ENCODE results near the gene LAMP1.
"Not testable (repeated sequence)": the region's sequence is repeated elsewhere in the genome, so short reads cannot be mapped to it uniquely, and the experiment has no call there.

LAMP1 gene

DNA sequence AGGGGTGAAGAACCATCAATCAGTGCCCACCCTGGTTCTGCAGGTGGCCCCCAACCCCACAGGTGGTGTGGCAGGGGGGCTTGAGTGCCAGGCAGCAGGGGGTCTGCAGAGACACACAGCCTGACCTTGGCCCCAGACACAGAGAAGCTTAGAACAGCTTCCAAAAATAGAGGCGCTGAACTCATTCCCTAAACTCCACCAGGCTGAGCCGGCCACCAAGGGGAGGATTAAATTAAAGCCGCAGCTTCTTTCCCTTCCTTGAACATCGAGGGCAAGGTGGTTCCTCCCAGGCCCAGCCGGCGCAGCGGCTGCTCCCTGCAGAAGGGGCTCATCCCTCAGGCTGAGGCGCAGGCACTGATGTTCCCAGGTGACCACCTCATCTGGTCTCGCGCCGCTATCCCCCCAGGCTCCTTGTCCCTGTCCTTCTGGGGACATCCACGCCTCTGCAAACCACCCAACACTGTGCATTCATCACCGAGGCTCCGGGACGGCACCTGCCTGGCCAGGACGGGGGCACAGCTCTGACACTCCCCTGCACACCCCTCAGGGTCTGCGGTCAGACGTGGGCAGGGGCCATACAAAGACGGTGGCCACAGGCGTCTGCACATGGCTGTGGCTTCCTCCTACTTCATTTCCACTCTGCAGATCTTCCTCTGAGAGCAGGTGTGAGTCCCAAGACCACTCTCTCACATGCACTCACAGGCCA, 30.9 kb downstream of the LAMP1 start:
- DNase-seq = no peak

DNA sequence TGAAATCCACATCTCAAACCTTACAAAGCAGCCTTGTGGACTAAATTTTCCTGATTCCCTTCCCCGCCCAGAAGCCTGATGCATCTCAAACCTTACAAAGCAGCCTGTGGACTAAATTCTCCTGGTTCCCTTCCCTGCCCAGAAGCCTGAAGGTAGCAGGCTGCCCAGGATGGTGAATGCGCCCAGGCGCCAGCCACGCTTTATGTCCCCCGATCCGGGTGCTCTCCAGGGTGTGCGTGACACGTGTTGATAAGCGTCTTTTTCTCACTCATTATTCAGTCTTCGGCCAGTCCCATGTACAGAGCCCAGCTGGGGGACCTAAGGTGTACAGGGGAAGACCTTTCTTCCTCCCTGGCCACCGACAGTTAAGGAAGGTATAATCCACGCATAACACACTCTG, 31.8 kb downstream of the LAMP1 start:
- DNase-seq = no peak

DNA sequence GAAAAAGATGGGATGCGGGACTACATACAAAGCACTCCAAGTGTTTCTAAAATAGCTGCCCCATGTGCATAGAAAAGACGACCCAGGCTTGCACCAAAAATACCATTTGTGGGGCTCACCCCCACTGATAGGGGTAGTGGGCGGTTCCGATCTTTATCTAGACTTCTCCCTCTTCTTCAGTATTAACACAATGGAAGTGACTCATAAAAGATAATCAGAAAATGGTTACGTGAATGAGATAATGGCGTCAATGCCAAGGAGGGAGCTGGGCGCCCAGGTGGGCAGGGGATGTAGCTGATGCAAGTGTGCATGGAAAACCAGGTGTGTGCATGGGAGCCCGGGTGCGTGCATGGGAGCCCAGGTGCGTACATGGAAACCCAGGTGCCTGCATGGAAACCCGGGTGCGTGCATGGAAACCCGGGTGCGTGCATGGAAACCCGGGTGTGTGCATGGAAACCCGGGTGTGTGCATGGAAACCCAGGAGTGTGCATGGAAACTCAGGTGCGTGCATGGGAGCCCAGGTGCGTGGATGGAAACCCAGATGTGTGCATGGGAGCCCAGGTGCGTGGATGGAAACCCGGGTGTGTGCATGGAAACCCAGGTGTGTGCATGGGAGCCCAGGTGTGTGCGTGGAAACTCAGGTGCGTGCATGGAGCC, 32.7 kb downstream of the LAMP1 start:
- DNase-seq = no peak

DNA sequence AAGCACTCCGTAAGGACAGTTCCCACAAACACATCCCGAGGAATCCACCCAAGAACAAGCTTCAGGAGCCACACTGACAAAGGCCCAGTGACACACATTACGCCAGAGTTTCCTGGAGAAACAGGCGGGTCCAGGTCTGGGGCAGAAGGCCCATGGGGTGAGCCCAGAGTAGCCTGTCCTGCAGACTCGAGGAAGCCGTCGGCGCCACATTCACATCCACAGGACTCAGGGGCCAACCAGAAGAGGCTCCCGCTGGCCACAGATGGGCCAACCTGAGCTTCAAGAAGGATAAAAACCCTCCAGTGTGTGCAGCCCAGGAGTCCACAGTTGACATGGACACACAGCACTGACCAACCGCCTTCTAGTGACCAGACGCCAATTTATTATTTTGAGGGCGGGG, 35.6 kb downstream of the LAMP1 start:
- no peak for DNase-seq

DNA sequence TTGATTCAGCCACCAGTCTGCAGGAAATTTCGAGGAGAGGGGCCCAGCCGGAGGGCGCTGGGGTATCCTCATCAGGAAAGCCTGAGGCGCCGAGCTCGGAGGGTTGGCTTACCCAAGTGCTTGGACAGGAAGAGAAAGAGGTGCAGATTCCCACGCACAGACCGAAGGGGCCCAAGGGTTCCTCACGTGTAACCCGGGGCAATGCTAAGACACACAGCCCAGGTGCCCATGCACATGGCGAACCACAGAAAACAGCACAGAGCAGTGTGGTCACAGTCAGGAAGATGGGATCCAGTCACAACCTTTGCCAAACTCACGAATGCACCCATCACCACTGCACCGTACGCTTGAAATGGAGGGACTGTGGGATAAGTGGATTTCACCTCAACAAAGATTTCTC, 36.0 kb downstream of the LAMP1 start:
- DNase-seq = no peak

DNA sequence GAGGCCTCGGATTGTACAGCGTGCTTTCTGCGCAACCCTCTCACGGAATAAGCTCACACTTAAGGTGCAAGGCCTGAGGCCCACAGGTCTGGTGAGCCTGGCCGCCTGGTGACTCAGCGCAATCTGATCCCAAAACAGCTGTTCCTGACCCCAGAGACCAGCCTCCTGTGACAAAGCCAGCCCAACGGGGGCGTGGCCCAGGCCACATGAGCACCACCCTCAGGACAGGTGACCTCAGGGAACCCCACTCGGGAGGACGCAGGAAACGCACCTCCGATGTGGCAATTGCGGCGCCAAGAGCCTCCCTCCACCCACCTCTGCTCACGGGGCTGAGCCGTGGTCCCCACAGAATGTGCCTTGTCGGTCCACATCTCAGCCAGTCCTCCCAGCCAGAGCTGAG, 40.5 kb downstream of the LAMP1 start:
- DNase-seq = no peak

DNA sequence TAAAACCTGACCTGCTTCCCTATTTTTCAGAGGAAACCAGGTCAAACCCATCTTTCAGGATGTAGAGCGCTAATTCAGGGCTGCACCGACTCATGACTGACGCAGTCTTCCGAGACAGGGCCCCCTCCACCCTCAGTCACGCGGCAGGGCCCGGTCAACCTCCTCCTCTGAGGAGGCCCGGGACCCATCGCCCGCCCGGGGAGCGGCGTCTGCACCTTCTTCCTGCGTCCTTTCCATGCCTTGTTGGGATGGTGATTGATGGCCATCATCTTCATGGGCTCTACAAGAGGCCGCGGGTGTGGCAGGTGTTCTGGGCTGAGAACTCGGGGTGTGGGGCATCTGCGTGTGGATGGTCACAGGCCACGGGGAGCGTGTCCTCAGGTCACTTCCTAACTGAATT, 40.9 kb downstream of the LAMP1 start:
- no peak for DNase-seq

DNA sequence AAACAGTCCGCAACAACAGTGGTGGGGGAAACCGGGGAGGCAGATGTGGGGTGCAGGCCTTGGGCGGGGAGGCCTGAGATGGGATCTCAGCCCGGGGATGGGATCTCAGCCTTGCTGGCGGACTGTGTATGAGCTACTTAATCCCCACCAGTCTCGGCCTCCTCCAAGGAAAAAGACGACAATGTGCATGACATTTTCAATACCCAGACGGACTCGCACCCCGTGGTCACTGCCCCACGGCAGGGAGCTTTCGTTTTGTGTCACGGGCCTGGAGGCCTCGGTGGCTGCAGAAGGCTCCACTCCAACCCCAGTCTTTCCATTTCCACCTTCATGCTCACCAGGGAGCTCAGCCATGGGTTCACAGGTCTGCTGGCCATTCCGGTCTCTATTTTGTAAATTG, 41.4 kb downstream of the LAMP1 start:
- no peak for DNase-seq

DNA sequence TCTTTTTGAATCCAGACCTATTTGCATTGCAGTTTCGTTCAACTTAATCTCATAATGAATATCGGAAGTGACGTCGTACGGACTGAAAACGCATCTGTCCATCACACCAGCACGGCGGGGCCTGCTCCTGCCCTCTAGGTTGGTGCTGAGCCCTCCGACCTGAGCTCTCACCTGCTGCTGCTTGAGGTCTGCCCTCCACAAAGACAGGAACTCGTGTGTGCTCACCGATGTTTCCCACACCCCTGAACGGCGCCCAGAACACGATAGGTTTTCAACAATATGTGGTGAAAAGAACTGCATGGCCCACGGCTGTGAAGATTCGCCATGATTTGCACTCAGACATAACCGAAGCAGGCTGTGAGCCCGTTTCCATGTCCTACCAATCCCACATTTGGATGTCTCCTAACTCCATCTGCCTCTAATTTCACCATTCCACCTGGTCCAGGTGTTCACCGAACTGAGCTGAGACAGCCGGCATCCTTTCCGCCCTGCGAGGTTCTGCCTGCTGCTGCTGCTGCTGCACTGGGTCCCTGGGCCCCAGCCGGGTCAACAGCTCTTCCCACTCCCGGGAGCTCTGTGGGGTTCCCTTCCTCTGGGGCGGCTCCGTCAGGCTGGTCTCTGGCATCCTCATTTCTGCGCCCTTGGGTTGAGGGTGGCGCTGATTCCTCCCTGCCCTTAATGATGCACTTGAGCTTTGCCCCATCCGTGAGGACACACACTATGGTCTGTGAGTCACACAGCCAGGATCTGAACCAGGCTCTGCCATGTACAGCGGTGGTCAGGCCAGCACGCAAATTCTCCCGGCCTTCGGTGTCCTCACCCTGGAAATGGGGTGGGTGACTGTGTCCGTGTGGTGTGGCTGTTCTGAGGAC, 46.0 kb downstream of the LAMP1 start:
- DNase-seq = no peak

DNA sequence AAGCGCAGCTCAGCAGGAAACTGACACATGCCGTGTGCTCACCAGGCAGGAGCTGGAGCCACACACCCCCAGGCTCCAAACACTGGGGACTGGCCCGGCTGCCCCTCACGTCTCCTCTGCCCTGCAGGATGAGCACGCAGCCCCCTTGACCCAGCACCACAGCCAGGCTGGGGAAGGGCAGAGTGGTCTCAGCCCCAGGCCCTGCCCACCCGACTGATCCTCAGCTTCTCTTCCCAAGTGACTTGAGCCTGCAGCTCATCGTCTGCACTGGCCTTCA, 46.6 kb downstream of the LAMP1 start:
- DNase-seq = no peak

DNA sequence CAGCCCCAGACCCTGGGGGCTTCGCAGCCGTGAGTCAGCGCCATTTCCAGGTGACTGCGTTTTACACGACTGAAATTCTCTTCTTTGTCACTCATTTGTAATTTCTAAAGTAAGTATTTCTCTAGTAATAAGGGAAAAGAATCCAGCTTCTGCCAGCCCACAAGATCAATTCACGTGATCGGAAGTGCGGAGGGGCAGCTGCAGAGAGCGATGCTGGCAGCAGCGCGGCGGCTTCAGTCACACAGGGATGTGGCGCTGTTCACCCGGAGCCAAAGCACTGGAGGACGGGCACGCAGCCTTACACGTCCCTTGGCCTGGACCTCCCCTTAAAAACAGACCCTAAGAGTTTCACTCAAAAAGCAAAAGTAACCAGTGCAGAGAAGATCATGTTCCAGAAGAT, 48.4 kb downstream of the LAMP1 start:
- no peak for DNase-seq

DNA sequence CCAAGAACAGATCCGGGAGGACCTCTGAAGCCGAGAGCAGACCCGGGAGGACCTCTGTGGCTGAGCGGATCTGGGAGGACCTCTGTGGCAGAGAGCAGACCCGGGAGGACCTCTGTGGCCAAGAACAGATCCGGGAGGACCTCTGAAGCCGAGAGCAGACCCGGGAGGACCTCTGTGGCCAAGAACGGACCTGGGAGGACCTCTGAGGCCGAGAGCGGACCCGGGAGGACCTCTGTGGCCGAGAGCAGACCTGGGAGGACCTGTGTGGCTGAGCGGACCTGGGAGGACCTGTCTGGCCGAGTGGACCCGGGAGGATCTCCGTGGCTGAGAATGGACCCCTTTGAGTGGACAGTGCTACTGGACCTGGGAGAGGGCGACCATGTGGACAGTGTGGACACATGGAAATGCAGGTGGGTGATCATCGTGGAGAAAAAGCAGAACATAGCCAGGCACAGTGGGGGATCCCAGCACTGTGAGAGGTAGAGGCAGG, 50.7 kb downstream of the LAMP1 start:
- DNase-seq = not testable (repeated sequence)

DNA sequence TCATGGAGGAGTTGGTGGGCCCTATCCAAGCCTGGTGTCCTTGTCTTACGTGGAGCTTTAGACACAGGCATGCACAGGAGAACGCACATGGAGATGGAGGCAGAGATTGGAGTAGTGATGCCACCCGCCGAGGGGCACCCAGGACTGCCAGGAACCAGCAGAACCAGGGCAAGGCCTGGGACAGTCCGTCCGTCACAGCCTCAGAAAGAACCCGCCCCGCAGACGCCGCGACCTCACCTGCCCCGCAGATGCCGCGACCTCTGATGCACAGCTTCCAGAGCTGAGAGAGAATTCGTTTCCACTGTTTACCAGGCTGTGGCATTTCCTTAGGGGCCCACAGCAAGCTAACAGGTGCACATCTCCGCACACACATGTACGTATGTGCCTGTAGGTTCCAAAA, 51.6 kb downstream of the LAMP1 start:
- DNase-seq = no peak

DNA sequence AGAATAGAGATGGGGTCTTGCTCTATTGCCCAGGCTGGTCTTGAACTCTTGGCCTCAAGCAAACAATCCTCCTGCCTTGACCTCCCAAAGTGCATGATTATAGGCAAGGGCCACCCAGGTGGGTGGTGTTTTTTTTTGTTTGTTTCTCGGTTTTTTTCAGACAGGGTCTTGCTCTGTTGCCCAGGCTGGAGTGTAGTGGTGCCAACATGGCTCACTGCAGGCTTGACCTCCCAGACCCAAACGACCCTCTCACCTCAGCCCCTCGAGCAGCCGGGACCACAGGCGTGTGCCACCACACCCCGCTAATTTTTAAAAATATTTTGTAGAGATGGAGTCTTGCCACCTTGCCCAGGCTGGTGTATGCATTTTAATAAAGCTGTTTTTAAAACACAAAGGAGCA, 52.0 kb downstream of the LAMP1 start:
- DNase-seq = no peak

DNA sequence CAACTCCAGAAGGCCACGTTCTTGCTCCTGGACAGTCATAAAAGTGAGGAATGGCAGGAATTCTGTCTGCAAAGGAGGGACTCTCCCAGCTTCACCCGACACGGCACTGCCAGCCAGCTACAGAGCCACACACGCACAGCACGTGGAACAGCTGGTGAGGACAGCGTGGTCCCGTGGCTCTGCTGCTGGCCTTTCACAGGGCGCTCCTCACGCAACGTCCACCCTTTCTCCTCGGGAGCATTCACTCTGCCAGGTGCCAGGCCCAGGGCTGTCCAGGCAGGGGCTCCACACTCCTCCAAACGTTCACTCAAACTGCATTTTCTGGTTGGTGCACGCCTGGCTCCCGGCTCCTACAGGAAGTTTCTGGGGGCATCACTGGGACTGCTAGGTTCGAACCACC, 52.5 kb downstream of the LAMP1 start:
- no peak for DNase-seq

DNA sequence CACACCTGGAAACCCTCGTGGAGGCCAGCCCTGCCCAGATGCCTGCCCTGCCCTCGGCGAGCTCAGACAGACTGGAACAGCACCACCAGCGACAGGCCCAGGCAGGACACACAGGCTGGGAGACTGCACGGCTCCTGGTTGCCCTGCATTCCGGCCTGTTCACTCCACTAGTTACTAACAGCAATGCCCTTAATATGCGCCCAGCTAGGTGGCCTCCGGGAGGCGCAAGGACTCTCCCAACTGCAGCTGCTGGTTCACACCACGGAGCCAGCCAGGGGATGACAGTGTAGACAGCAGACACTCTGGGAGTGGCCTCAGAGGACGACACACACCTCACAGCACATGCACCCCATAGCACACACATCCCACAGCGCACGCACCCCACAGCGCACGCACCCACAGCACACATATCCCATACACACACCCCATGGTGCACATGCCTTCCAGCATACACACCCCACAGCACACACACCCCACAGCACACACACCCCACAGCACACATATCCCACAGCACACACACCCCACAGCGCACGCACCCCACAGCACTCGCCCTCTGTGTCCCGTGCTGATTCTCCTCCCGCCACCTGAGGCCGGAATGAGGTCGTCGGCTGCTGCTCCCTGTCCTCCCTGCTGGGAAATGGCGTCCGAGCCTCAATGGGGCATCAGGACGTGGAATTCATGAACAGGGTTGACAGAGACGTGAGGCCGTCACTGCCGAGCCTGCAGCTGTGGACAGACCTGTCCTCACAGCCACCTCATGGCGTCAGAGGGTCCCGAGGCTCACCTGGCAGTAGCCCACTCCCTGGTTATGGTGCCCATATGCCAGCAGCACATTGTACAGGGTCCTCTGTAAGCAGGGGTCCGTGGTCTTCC, 53.3 kb downstream of the LAMP1 start:
- DNase-seq = no peak

DNA sequence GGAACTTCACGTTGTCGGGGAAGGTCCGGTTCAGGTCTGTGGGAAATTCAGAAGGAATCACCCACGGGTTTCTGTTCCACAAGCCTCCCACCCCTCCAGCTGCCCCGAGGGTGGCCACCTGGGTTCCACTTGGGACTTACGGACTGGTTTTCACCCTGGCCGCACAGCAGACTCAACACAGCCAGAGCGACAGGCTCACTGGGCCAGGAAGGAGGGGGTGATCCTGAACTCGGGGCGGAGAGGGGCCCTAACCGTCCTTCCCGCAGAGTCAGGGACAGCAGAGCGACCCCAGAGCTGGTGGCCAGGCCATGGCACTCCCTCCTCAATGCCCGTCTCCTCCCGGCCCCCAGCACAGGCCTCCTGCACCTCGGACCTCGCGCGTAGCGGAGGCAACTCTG, 53.9 kb downstream of the LAMP1 start:
- no peak for DNase-seq

DNA sequence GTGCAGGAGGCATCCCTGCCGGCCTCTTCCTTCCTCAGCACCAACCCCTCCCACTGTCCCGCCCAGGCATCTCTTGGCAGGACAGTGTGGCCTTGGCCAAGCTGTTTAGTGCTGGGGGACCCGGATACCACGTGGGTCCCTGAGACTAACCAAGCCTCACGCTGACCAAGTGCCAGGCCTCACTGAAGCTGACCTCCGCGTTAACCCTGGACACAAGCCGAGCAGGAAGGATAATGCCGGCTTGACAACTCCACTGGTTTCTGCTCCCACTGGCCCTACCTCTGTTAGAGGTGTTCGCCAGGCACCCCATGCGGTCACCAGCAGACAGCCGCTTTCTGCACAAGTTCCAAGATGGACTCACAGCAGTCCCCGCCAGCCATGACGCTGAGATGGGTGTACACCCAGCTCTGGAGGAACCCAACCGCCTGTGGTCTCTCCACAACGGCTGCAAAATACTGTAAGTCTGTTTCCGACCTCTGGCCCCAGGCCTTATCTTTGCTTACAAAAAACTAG, 54.5 kb downstream of the LAMP1 start:
- DNase-seq = no peak

DNA sequence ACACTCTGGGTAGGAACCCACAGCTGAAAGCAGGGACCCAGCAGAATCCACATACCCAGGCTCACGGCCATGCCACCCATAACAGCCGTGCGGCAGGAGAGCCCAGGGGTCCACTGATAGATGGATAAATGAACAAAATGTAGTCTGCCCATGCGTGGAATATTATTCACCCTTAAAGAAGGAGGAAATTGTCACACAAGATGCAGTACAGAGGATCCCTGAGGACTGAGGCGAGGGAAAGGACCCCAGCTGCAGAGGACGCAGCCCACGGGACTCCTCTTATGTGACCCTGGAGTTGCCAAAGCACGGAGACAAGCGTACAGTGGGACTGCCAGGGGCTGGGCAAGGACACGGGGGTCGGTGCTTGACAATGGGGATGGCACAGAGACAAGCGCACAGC, 56.2 kb downstream of the LAMP1 start:
- DNase-seq = no peak

DNA sequence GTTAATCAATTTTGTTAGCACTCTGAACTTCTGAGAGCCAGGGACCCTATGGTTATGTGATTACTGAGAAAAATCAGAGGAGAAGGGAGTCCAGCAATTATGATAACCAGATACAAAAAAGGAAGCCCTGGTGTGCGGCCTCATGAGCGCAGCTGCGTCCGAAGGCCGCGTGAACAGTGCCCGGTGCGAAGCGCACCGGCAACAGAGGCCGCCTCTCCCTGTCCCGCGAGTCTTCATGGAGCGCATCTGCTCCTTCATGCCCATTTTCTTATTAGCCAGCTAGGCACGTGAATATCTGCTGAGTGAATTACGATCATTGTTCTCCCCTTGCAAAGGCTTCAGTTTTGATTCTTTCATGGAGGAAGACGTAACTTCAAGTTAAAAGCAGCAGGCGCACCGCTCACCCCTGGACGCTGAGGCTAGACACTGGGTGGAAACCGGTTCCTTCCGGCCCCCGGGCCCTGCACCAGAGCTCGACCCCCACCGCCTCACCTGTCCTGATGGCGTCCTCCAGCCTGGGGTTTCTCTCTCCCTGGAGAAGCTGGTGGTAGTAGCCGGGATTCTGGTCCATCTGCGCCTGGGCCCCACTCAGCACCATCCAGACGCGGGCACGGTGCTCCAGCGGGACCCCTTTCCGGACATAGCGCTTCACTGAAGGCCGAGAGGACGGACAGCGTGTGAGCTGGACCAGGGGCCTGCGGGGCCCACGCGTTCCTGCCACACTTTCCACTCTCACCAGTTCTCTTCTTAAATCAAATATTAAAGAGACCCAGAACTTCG, 58.0 kb downstream of the LAMP1 start:
- no peak for DNase-seq

DNA sequence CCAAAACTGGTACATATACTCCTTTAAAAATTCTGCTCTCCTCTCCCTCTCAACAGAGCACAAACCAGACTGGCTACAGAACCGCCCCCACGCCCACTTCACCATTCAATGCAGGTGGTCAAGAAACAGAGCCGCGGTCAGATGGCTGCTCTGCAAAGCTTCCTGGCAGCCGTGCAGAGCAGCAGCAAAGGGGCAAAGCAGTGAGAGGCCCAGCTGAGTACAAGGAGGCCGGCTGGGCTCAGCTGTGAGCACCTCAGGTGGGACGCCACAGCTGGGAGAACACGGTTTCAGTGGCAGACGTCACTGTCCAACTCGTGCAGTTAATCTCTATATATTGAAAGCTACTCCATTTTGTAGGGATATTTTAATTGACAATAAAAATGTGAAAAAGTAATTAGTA, 58.6 kb downstream of the LAMP1 start:
- no peak for DNase-seq

DNA sequence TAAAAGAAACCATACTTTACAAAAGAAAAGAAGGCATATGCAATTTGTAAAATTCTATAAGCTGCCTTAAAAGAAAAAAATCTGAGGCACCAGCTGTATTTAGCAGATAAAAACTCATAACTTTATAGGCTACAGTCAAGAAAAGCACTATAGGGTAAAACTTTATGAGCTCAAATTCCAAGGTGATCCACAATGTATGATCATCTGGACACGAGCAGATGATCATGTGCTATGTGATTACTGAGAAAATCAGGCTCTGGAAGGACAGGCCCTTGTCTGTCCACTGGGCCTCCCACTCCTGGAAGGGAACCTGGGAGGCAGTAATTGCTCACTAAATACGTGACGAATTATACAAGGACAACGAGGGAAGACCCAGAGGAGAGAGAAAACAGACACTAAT, 59.6 kb downstream of the LAMP1 start:
- no peak for DNase-seq
